HG03159 (cell line): ENCODE data around the gene ATXN10.

Experiments
- ATAC-seq: cut with Tn5 transposase; IDR thresholded peaks from one replicate; pipeline ENCODE4 v1.9.1; 2021; ENCODE audit warnings: mild to moderate bottlenecking, moderate library complexity; ENCODE audit not compliant: unreplicated experiment

The ATXN10 gene

GRCh38 chr22:45887202-45888131 is 215.8 kb downstream of the ATXN10 start:
- ATAC-seq: no peak

GRCh38 chr22:45888221-45889092 is 216.8 kb downstream of the ATXN10 start:
- no peak for ATAC-seq

DNA sequence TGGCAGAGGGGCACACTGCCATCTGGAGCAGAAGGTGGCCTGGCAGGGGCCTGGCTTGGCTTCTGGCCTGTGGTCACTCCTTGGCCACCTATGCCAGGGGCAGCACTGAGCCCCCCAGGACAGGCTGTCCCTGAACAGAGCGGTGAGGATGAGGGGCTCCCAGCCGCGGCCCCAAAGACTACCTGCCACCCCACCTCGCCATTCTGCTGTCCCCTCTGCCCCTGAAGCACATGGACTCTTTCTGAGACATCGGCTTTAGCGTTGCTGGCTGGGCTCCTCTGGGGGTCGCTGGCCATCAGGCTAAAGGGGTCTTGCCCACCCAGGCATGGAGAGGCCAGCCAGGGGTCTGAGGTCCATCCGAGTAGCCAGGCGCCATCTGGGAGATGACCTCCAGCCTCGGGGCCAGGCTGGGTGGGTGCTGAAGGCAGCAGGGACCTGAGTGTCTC is 217.5 kb downstream of the ATXN10 start:
- no peak for ATAC-seq

DNA sequence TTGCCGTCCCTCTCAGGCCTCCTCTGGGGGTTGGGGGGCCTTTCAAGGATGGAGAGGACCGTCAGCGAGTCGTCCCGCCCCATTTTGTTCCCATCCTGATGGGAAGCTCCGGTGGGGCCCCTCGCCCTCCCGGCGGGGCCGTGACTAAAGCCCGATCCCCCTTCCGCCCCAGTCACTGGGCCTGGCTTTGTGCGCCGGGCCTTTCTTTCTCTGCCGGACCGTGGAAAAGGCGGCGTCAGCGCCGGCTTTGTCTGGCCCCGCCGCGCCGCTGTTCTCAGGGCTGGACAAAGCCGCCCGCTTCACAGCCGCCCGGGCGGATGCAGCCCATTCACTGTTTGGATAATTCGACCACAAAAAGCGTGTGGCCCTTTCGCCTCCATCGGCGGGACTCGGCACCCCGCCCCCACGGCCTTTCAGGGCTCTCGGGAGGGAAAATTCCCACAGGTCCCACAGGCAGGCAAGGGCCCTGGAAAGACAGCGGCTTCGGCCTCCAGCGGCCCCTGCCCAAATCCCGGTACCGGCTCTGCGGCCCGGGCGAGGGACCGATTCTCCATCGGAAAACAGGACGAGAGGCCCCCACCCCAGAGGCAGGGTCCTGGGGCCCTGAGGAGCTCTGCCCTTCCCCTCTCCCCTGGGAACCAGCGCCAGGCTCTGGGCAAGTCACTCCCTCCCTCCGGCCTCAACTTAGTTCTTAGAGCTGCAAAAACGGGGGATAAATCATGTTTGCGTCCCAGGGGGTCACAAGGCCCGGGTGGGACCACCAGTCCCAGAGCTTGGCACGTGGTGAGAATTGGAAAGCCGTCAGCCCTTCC is 218.1 kb downstream of the ATXN10 start:
- no peak for ATAC-seq

DNA sequence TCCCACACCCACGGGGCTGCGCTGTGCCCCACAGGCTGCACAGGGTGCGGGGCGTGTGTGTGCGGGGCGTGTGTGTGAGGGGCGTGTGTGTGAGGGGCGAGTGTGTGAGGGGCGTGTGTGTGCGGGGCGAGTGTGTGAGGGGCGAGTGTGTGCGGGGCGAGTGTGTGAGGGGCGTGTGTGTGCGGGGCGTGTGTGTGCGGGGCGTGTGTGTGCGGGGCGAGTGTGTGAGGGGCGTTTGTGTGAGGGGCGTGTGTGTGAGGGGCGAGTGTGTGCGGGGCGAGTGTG is 218.7 kb downstream of the ATXN10 start:
- ATAC-seq: no peak

- no peak for ATAC-seq
Observed at GRCh38 chr22:45891021-45891421, 219.4 kb downstream of the ATXN10 start.

DNA sequence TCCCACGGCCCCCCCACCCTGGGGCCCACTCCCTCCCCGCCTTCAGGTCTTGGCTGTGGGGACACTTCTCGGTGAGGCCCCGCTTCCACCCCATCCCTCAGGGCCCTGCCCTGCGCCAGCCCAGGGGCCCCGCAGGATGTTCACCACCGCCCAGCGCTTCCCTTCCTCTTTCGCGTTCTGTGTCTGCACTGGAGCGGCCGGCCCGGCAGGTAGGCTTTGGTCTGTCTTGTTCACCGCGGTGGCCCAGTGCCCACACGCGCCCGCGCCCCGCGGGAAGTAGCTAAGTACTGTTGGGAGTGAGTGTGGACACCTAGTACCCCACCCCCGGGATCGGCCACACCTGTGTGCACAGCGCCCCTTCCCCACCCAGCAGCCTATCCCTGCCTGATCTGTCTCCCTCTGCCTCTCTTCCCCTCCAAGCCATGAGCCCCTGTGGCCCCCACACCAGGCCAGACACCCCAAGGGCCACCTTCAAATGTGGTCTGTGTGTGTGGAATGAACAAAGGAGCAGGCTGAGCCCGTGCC is 219.9 kb downstream of the ATXN10 start:
- ATAC-seq: no peak

DNA sequence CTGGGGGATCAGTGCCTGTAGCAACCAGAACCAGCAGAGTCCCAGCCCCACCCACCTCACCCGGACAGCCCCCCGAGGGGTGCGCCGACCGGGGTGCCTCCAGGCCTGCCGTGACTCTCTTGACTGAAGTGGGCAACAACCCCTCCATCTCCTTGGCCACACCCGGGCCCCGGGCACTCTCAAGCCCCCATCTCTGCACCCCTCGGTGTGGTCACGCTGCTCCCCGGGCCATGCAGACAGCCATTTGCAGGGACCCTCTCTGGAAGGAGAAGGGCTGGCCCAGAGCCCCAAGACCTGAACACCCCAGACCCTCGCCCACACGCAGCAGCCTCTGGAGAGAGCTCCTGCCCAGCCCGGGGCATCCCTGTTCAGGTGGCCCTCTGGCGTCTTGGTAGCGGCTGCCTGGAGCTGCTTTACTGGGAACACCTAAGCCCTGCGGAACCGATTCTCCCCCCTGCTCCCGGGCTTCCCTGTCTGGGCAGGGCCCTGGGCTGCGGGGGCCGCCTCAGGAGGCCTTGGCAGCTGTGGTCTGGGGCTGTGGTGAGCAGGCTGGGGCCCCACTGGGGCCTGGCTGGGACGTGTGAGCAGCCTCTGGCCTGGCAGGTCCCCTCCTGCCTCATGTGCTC is 220.5 kb downstream of the ATXN10 start:
- ATAC-seq: no peak

DNA sequence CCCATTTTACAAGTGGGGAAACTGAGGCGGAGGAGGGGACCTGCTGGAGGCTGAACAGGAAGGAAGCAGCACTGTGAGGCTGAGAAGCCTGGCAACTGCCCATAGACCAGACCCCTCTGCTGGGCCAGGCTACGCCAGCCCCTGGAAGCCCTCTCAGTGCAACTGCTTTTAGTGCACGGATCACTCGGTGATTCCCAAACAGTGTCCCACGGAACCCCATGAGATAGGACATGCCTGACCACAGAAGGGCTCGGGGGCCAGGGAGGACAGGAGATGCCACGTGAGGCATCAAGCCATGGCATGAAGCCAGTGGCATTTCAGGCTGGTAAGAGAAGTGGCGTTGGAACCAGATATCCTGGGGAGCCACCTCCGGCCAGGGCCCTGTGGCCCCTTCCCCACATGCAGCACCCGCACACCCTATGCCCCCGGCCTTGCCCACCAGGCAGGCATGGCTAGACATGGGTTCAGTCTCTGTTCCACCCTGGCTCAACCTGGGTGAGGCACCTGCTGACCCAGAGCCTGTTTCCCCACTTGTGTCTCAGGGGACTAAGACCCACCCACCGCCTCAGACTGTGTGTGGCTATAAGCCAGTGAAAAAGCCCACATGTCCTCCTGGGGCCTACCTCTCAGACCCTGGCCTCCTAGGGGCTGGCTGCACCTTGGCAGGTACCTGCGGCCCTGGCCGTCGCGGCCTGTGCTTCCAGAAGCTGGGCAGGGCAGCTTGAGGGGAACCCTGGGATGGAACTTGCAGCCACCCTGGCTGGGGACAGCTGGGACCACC is 221.2 kb downstream of the ATXN10 start:
- no peak for ATAC-seq

DNA sequence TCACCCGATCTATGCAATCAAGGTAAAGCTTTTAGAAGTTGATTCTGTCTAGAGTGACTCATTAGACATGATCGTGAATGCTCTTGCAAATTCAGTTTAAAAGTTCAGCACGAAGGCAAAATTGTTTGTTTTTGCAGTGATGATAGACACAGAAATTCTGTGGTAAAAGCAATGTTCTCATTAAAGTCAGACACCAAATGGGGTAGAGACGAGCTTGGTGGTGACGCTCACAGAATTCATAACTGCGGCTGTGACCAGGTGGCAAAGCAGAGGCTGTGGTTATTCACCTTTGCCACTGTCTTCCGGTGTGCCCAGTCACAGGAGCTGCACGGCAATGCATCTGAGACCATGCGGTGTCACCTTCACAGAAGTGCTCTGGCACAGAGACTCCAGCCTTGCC is 221.9 kb downstream of the ATXN10 start:
- ATAC-seq: no peak
